Liver (tissue), 2 donors: ENCODE results near the gene PHYKPL.

Experiments
- CTCF ChIP-seq: fragments of 150-350 bp; IDR thresholded peaks from 2 replicates; pipeline ENCODE4 v1.5.1; 2017; ENCODE audit warnings: improper control_type of control experiment, low read depth, low read length; ENCODE audit not compliant: missing input control
- TF ChIP-seq, protein P1 (sequence below): IDR thresholded peaks from 2 replicates; pipeline ENCODE4 v1.6.1; 2016; ENCODE audit warnings: antibody characterized with exemption, mild to moderate bottlenecking
- donor health status: healthy.

DNA sequence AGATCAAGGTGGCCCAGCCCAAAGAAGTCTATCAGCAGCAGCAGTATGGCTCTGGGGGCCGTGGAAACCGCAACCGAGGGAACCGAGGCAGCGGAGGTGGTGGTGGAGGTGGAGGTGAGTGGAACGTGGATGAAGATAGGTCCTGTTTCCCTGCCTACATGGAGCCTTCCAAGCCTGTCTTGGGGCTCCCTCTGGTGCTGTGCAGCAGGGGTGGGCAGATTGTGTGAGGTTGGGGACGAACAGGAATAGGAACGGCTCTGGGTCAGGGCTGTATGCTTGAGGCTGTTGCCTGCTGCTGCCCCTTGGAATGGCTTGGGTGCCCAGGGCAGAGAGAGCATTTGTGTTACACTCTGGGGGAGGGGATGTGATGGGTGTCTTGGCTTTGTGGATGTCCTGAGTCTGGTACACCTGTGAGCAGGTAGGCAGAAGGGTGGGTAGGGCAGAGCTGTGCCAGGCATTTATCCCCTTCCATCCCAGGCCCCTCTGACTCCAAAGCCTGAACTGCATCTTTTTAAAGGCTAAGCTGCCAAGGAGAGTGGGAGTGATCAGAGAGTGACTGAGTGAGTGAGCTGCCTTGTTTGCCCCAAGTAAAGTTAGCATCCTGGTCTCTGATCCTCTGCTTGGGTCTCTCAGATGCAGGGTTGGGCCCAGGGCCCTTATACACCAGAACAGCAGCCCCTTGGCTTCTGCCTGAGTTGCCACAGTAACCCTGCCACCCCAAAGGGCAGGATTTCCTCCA lies 23.1 kb downstream of the PHYKPL start:
- TF ChIP-seq, protein P1, sequence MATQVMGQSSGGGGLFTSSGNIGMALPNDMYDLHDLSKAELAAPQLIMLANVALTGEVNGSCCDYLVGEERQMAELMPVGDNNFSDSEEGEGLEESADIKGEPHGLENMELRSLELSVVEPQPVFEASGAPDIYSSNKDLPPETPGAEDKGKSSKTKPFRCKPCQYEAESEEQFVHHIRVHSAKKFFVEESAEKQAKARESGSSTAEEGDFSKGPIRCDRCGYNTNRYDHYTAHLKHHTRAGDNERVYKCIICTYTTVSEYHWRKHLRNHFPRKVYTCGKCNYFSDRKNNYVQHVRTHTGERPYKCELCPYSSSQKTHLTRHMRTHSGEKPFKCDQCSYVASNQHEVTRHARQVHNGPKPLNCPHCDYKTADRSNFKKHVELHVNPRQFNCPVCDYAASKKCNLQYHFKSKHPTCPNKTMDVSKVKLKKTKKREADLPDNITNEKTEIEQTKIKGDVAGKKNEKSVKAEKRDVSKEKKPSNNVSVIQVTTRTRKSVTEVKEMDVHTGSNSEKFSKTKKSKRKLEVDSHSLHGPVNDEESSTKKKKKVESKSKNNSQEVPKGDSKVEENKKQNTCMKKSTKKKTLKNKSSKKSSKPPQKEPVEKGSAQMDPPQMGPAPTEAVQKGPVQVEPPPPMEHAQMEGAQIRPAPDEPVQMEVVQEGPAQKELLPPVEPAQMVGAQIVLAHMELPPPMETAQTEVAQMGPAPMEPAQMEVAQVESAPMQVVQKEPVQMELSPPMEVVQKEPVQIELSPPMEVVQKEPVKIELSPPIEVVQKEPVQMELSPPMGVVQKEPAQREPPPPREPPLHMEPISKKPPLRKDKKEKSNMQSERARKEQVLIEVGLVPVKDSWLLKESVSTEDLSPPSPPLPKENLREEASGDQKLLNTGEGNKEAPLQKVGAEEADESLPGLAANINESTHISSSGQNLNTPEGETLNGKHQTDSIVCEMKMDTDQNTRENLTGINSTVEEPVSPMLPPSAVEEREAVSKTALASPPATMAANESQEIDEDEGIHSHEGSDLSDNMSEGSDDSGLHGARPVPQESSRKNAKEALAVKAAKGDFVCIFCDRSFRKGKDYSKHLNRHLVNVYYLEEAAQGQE = no peak
- TF ChIP-seq CTCF = no peak
